Panc1 (cell line): ENCODE results near the gene MRPS12.

ENCODE experiments used
- POLR2AphosphoS5 ChIP-seq: IDR thresholded peaks from 2 replicates; pipeline ENCODE4 v1.6.1; 2012; ENCODE audit warnings: mild to moderate bottlenecking, low read depth, low read length, moderate library complexity
- TF ChIP-seq, protein P1 (sequence below): fragments of 450-650 bp; IDR thresholded peaks from 2 replicates; pipeline ENCODE4 v1.5.1; 2017; ENCODE audit warnings: mild to moderate bottlenecking
- TF ChIP-seq, protein P2 (sequence below), 2 experiments: IDR thresholded peaks; 2 replicates each; pipeline ENCODE4 v1.6.1; 2011 to 2012; ENCODE audit warnings: low read depth in 2 of 2, control low read depth in 1 of 2, low read length in 1 of 2, mild to moderate bottlenecking in 1 of 2, moderate library complexity in 1 of 2; ENCODE audit not compliant: insufficient read depth in 1 of 2

DNA sequence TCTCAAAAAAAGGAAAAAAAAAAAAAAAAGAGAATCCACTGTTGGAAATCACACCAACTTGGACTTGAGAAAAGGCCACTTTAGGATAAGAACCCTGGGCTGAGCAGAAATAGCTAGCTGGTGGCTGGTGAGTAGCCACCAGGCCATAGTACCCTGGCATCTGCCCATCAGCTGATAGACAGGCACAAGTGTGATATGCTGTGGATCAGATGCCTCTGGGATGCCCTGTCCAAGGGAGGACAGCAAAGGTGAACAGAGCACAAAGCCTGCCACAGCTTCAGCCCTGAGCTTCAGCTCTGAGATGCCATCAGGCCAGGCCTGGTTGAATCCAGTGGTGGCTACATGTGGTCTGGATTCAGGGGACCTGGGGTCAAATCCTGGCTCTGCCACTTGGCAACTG, 40.1 kb upstream of the MRPS12 start:
- TF ChIP-seq, protein P1, sequence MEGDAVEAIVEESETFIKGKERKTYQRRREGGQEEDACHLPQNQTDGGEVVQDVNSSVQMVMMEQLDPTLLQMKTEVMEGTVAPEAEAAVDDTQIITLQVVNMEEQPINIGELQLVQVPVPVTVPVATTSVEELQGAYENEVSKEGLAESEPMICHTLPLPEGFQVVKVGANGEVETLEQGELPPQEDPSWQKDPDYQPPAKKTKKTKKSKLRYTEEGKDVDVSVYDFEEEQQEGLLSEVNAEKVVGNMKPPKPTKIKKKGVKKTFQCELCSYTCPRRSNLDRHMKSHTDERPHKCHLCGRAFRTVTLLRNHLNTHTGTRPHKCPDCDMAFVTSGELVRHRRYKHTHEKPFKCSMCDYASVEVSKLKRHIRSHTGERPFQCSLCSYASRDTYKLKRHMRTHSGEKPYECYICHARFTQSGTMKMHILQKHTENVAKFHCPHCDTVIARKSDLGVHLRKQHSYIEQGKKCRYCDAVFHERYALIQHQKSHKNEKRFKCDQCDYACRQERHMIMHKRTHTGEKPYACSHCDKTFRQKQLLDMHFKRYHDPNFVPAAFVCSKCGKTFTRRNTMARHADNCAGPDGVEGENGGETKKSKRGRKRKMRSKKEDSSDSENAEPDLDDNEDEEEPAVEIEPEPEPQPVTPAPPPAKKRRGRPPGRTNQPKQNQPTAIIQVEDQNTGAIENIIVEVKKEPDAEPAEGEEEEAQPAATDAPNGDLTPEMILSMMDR = no peak
- TF ChIP-seq POLR2AphosphoS5 = no peak
- TF ChIP-seq, protein P2, sequence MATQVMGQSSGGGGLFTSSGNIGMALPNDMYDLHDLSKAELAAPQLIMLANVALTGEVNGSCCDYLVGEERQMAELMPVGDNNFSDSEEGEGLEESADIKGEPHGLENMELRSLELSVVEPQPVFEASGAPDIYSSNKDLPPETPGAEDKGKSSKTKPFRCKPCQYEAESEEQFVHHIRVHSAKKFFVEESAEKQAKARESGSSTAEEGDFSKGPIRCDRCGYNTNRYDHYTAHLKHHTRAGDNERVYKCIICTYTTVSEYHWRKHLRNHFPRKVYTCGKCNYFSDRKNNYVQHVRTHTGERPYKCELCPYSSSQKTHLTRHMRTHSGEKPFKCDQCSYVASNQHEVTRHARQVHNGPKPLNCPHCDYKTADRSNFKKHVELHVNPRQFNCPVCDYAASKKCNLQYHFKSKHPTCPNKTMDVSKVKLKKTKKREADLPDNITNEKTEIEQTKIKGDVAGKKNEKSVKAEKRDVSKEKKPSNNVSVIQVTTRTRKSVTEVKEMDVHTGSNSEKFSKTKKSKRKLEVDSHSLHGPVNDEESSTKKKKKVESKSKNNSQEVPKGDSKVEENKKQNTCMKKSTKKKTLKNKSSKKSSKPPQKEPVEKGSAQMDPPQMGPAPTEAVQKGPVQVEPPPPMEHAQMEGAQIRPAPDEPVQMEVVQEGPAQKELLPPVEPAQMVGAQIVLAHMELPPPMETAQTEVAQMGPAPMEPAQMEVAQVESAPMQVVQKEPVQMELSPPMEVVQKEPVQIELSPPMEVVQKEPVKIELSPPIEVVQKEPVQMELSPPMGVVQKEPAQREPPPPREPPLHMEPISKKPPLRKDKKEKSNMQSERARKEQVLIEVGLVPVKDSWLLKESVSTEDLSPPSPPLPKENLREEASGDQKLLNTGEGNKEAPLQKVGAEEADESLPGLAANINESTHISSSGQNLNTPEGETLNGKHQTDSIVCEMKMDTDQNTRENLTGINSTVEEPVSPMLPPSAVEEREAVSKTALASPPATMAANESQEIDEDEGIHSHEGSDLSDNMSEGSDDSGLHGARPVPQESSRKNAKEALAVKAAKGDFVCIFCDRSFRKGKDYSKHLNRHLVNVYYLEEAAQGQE (IDR thresholded peaks at IDR 0.05; ENCODE audit: insufficient read depth in 1 of 2, low read depth in 2 of 2, low read length in 1 of 2) = no peak; a peak in 1 of 4 replicates
